ENCODE measurements around the gene EN1.
A peak's percentile ranks its signal among the peaks of the same experiment; 100 is the strongest.

EN1 gene

GRCh38 chr2:118880501-118880900, 33.1 kb upstream of the EN1 start:
- TF ChIP-seq CTCF (conservative IDR thresholded peaks at IDR 0.05; ENCODE audit: low read depth, low read length): no peak
- DNase-seq (ENCODE audit: low read depth): no peak
- H3K4me3 ChIP-seq (ENCODE audit: low read length): no peak overlapping the region

- TF ChIP-seq CTCF (conservative IDR thresholded peaks at IDR 0.05; ENCODE audit: low read depth, low read length): no peak
- DNase-seq (ENCODE audit: low read depth): no peak
- H3K4me3 ChIP-seq (ENCODE audit: low read length): no peak overlapping the region
These were observed 31.2 kb upstream of the EN1 start for GRCh38 chr2:118878531-118879149.

GRCh38 chr2:118875318-118875717, 27.9 kb upstream of the EN1 start:
- no peak for DNase-seq (ENCODE audit: low read depth)
- TF ChIP-seq CTCF (conservative IDR thresholded peaks at IDR 0.05; ENCODE audit: low read depth, low read length): no peak
- H3K4me3 ChIP-seq (ENCODE audit: low read length): no peak overlapping the region

- no peak for TF ChIP-seq CTCF (conservative IDR thresholded peaks at IDR 0.05; ENCODE audit: low read depth, low read length)
- no peak overlapping the region for H3K4me3 ChIP-seq (ENCODE audit: low read length)
- DNase-seq (ENCODE audit: low read depth): no peak
These were observed 26.9 kb upstream of the EN1 start for GRCh38 chr2:118874324-118874723.

GRCh38 chr2:118865106-118865505, 17.7 kb upstream of the EN1 start:
- no peak overlapping the region for H3K4me3 ChIP-seq (ENCODE audit: low read length)
- peak; percentile 74 for TF ChIP-seq CTCF (conservative IDR thresholded peaks at IDR 0.05; ENCODE audit: low read depth, low read length)
- DNase-seq (ENCODE audit: low read depth): peak; percentile 10

GRCh38 chr2:118864207-118864606, 16.8 kb upstream of the EN1 start:
- H3K4me3 ChIP-seq (ENCODE audit: low read length): no peak overlapping the region
- no peak for TF ChIP-seq CTCF (conservative IDR thresholded peaks at IDR 0.05; ENCODE audit: low read depth, low read length)
- no peak for DNase-seq (ENCODE audit: low read depth)

GRCh38 chr2:118861731-118862130, 14.3 kb upstream of the EN1 start:
- no peak for DNase-seq (ENCODE audit: low read depth)
- no peak overlapping the region for H3K4me3 ChIP-seq (ENCODE audit: low read length)
- TF ChIP-seq CTCF (conservative IDR thresholded peaks at IDR 0.05; ENCODE audit: low read depth, low read length): no peak
